Measurements from ENCODE around the gene SMARCD1. TPM values are rescaled to one million over a fixed set of nuclear protein-coding genes. Genes with fewer than 3 reads are reported as not detected.

SMARCD1 gene
- total RNA-seq, 6 donors from 2014 or later: 44.6 to 76.2 (median 51.0) TPM

DNA sequence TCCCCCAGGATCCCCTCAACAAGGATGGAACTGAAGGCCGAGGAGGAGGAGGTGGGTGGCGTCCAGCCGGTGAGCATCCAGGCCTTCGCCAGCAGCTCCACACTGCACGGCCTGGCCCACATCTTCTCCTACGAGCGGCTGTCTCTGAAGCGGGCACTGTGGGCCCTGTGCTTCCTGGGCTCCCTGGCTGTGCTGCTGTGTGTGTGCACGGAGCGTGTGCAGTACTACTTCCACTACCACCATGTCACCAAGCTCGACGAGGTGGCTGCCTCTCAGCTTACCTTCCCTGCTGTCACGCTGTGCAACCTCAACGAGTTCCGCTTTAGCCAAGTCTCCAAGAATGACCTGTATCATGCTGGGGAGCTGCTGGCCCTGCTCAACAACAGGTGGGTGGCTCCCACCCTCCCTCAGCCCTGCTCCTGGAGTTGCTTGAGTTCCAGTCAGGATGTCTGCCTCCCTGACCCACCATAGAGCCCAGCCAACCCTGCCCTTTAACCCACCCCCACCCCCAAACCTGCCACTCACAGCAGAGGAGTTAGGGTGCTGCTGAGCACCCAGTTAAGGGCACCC is 26.3 kb upstream of the SMARCD1 start:
- WGBS, 2 donors: 80 to 95% methylated on average over 4 to 15 of the region's 15 CpGs
- Histone ChIP-seq H3K4me1 (peaks cover 20 to 30% (median 23%) of the 10 kb centered on the region in 4 donors), H3K27ac (no peak overlapping the region), H3K4me3 (no peak overlapping the region), H3K36me3 (no peaks in the 10 kb centered on the region), H3K9me3 (no peaks in the 10 kb centered on the region), H3K27me3 (peaks cover 0 to 19% (median 6%) of the 10 kb centered on the region in 4 donors)
- peak in 1 of 2 donors; percentile 58 for DNase-seq
- no peak for TF ChIP-seq POLR2A (IDR thresholded peaks at IDR 0.05)
- no peak for TF ChIP-seq POLR2AphosphoS5 (IDR thresholded peaks at IDR 0.05)
- TF ChIP-seq, protein P1, sequence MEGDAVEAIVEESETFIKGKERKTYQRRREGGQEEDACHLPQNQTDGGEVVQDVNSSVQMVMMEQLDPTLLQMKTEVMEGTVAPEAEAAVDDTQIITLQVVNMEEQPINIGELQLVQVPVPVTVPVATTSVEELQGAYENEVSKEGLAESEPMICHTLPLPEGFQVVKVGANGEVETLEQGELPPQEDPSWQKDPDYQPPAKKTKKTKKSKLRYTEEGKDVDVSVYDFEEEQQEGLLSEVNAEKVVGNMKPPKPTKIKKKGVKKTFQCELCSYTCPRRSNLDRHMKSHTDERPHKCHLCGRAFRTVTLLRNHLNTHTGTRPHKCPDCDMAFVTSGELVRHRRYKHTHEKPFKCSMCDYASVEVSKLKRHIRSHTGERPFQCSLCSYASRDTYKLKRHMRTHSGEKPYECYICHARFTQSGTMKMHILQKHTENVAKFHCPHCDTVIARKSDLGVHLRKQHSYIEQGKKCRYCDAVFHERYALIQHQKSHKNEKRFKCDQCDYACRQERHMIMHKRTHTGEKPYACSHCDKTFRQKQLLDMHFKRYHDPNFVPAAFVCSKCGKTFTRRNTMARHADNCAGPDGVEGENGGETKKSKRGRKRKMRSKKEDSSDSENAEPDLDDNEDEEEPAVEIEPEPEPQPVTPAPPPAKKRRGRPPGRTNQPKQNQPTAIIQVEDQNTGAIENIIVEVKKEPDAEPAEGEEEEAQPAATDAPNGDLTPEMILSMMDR (IDR thresholded peaks at IDR 0.05): no peak
- no peak for TF ChIP-seq EP300 (IDR thresholded peaks at IDR 0.05)
- ATAC-seq (ENCODE audit: low FRiP score in 2 of 2): no peak

GRCh38 chr12:50059440-50060119 is 25.6 kb upstream of the SMARCD1 start:
- no peak for DNase-seq
- Histone ChIP-seq H3K27ac (no peak overlapping the region), H3K36me3 (no peaks in the 10 kb centered on the region), H3K27me3 (peaks cover 0 to 19% (median 6%) of the 10 kb centered on the region in 4 donors), H3K9me3 (no peaks in the 10 kb centered on the region), H3K4me1 (peaks cover 20 to 30% (median 23%) of the 10 kb centered on the region in 4 donors), H3K4me3 (no peak overlapping the region)
- TF ChIP-seq, protein P1 (IDR thresholded peaks at IDR 0.05): no peak
- no peak for TF ChIP-seq EP300 (IDR thresholded peaks at IDR 0.05)
- no peak for TF ChIP-seq POLR2A (IDR thresholded peaks at IDR 0.05)
- TF ChIP-seq POLR2AphosphoS5 (IDR thresholded peaks at IDR 0.05): no peak
- WGBS, 2 donors: 63 to 83% methylated on average over 12 of the region's 12 CpGs
- ATAC-seq (ENCODE audit: low FRiP score in 2 of 2): no peak

GRCh38 chr12:50060120-50060468 is 25.0 kb upstream of the SMARCD1 start:
- no peak for TF ChIP-seq EP300 (IDR thresholded peaks at IDR 0.05)
- TF ChIP-seq, protein P1 (IDR thresholded peaks at IDR 0.05): no peak
- TF ChIP-seq POLR2A (IDR thresholded peaks at IDR 0.05): no peak
- no peak for TF ChIP-seq POLR2AphosphoS5 (IDR thresholded peaks at IDR 0.05)
- 86 to 94% methylated on average over 3 of the region's 4 CpGs for WGBS, 2 donors
- Histone ChIP-seq H3K27me3 (peaks cover 0 to 19% (median 6%) of the 10 kb centered on the region in 4 donors), H3K9me3 (no peaks in the 10 kb centered on the region), H3K4me3 (no peak overlapping the region), H3K27ac (no peak overlapping the region), H3K4me1 (peaks cover 20 to 30% (median 23%) of the 10 kb centered on the region in 4 donors), H3K36me3 (no peaks in the 10 kb centered on the region)
- DNase-seq (no peak), ATAC-seq (ENCODE audit: low FRiP score in 2 of 2) (no peak)

- peaks cover 15 to 24% (median 18%) of the 10 kb centered on the region in 4 donors for H3K4me1 ChIP-seq
- no peak for DNase-seq
- no peak for TF ChIP-seq POLR2A (IDR thresholded peaks at IDR 0.05)
- no peak for TF ChIP-seq POLR2AphosphoS5 (IDR thresholded peaks at IDR 0.05)
- TF ChIP-seq, protein P1 (IDR thresholded peaks at IDR 0.05): no peak
- TF ChIP-seq EP300 (IDR thresholded peaks at IDR 0.05): no peak
These were observed 24.0 kb upstream of the SMARCD1 start for GRCh38 chr12:50061171-50061570.

More at GRCh38 chr12:50061171-50061570, 24.0 kb upstream of the SMARCD1 start:
- H3K27ac ChIP-seq: no peak overlapping the region
- WGBS, 2 donors: 78 to 82% methylated on average over 2 of the region's 2 CpGs
- H3K27me3 ChIP-seq: peaks cover 0 to 19% (median 6%) of the 10 kb centered on the region in 4 donors
- no peak overlapping the region for H3K4me3 ChIP-seq
- H3K9me3 ChIP-seq: no peaks in the 10 kb centered on the region
- no peak for ATAC-seq (ENCODE audit: low FRiP score in 2 of 2)
- H3K36me3 ChIP-seq: no peaks in the 10 kb centered on the region

Measured in upper lobe of left lung (tissue), 6 donors.